ENCODE results near the gene RNF31. TPM values are rescaled to one million over a fixed set of nuclear protein-coding genes. Genes with fewer than 3 reads are reported as not detected.

RNF31 gene
- total and polyA plus RNA-seq, 2 of the 13 experiments (the other 11 are each of a cell fraction or from before 2014, with no cell fraction given): 48.2 to 86.8 TPM

DNA sequence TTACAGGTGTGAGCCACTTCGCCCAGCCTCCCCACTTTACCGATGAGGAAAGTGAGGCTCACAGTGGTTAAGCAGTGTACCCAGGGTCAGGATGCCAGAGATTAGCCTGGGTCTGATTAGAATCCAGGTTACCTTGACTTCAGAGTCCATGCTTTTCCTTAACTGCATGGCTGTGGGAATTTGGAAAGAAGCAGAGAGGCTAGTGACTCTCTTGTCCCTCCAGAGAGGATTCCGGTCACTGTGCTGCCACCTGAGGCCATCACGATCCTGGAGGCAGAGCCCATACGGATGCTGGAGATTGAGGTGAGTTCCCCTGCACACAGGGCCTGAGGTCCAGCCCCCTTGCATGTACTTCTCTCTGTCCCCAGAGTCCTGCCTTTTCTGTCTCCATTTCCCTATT is 29.3 kb downstream of the RNF31 start (continued):
- TF ChIP-seq, protein P1, sequence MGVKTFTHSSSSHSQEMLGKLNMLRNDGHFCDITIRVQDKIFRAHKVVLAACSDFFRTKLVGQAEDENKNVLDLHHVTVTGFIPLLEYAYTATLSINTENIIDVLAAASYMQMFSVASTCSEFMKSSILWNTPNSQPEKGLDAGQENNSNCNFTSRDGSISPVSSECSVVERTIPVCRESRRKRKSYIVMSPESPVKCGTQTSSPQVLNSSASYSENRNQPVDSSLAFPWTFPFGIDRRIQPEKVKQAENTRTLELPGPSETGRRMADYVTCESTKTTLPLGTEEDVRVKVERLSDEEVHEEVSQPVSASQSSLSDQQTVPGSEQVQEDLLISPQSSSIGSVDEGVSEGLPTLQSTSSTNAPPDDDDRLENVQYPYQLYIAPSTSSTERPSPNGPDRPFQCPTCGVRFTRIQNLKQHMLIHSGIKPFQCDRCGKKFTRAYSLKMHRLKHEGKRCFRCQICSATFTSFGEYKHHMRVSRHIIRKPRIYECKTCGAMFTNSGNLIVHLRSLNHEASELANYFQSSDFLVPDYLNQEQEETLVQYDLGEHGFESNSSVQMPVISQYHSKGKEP (CRISPR knock-in tag; IDR thresholded peaks at IDR 0.05): no peak
- TF ChIP-seq, protein P2, sequence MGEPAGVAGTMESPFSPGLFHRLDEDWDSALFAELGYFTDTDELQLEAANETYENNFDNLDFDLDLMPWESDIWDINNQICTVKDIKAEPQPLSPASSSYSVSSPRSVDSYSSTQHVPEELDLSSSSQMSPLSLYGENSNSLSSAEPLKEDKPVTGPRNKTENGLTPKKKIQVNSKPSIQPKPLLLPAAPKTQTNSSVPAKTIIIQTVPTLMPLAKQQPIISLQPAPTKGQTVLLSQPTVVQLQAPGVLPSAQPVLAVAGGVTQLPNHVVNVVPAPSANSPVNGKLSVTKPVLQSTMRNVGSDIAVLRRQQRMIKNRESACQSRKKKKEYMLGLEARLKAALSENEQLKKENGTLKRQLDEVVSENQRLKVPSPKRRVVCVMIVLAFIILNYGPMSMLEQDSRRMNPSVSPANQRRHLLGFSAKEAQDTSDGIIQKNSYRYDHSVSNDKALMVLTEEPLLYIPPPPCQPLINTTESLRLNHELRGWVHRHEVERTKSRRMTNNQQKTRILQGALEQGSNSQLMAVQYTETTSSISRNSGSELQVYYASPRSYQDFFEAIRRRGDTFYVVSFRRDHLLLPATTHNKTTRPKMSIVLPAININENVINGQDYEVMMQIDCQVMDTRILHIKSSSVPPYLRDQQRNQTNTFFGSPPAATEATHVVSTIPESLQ (CRISPR knock-in tag; conservative IDR thresholded peaks at IDR 0.05): no peak
- TF ChIP-seq ZNF451 (CRISPR knock-in tag; IDR thresholded peaks at IDR 0.05): no peak
- TF ChIP-seq, protein P3, sequence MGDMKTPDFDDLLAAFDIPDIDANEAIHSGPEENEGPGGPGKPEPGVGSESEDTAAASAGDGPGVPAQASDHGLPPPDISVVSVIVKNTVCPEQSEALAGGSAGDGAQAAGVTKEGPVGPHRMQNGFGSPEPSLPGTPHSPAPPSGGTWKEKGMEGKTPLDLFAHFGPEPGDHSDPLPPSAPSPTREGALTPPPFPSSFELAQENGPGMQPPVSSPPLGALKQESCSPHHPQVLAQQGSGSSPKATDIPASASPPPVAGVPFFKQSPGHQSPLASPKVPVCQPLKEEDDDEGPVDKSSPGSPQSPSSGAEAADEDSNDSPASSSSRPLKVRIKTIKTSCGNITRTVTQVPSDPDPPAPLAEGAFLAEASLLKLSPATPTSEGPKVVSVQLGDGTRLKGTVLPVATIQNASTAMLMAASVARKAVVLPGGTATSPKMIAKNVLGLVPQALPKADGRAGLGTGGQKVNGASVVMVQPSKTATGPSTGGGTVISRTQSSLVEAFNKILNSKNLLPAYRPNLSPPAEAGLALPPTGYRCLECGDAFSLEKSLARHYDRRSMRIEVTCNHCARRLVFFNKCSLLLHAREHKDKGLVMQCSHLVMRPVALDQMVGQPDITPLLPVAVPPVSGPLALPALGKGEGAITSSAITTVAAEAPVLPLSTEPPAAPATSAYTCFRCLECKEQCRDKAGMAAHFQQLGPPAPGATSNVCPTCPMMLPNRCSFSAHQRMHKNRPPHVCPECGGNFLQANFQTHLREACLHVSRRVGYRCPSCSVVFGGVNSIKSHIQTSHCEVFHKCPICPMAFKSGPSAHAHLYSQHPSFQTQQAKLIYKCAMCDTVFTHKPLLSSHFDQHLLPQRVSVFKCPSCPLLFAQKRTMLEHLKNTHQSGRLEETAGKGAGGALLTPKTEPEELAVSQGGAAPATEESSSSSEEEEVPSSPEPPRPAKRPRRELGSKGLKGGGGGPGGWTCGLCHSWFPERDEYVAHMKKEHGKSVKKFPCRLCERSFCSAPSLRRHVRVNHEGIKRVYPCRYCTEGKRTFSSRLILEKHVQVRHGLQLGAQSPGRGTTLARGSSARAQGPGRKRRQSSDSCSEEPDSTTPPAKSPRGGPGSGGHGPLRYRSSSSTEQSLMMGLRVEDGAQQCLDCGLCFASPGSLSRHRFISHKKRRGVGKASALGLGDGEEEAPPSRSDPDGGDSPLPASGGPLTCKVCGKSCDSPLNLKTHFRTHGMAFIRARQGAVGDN (CRISPR knock-in tag; IDR thresholded peaks at IDR 0.05): no peak
- TF ChIP-seq, protein P4, sequence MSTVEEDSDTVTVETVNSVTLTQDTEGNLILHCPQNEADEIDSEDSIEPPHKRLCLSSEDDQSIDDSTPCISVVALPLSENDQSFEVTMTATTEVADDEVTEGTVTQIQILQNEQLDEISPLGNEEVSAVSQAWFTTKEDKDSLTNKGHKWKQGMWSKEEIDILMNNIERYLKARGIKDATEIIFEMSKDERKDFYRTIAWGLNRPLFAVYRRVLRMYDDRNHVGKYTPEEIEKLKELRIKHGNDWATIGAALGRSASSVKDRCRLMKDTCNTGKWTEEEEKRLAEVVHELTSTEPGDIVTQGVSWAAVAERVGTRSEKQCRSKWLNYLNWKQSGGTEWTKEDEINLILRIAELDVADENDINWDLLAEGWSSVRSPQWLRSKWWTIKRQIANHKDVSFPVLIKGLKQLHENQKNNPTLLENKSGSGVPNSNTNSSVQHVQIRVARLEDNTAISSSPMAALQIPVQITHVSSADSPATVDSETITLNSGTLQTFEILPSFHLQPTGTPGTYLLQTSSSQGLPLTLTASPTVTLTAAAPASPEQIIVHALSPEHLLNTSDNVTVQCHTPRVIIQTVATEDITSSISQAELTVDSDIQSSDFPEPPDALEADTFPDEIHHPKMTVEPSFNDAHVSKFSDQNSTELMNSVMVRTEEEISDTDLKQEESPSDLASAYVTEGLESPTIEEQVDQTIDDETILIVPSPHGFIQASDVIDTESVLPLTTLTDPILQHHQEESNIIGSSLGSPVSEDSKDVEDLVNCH (CRISPR knock-in tag; IDR thresholded peaks at IDR 0.05): no peak
- TF ChIP-seq, protein P5, sequence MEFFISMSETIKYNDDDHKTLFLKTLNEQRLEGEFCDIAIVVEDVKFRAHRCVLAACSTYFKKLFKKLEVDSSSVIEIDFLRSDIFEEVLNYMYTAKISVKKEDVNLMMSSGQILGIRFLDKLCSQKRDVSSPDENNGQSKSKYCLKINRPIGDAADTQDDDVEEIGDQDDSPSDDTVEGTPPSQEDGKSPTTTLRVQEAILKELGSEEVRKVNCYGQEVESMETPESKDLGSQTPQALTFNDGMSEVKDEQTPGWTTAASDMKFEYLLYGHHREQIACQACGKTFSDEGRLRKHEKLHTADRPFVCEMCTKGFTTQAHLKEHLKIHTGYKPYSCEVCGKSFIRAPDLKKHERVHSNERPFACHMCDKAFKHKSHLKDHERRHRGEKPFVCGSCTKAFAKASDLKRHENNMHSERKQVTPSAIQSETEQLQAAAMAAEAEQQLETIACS (CRISPR knock-in tag; IDR thresholded peaks at IDR 0.05): no peak
- TF ChIP-seq BCLAF1 (IDR thresholded peaks at IDR 0.05): no peak
- TF ChIP-seq ZNF746 (CRISPR knock-in tag; IDR thresholded peaks at IDR 0.05): no peak
- no peak for TF ChIP-seq ZNF251 (CRISPR knock-in tag; IDR thresholded peaks at IDR 0.05)
- TF ChIP-seq PAWR (CRISPR knock-in tag; IDR thresholded peaks at IDR 0.05; ENCODE audit: borderline replicate concordance): 0 out of 2 replicates have a peak, but pooled peaks have one; percentile 57
- peak; percentile 28; the same call in 1 of the 2 replicates for TF ChIP-seq ZC3H4 (CRISPR knock-in tag; IDR thresholded peaks at IDR 0.05; ENCODE audit: borderline replicate concordance)
- TF ChIP-seq, protein P6, sequence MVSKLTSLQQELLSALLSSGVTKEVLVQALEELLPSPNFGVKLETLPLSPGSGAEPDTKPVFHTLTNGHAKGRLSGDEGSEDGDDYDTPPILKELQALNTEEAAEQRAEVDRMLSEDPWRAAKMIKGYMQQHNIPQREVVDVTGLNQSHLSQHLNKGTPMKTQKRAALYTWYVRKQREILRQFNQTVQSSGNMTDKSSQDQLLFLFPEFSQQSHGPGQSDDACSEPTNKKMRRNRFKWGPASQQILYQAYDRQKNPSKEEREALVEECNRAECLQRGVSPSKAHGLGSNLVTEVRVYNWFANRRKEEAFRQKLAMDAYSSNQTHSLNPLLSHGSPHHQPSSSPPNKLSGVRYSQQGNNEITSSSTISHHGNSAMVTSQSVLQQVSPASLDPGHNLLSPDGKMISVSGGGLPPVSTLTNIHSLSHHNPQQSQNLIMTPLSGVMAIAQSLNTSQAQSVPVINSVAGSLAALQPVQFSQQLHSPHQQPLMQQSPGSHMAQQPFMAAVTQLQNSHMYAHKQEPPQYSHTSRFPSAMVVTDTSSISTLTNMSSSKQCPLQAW (CRISPR knock-in tag; IDR thresholded peaks at IDR 0.05): no peak
- TF ChIP-seq NR2F2 (IDR thresholded peaks at IDR 0.05; ENCODE audit: borderline replicate concordance, low read depth): no peak

All from HepG2 (cell line).